Measurements from ENCODE around the gene RFK. TPM values are rescaled to one million over a fixed set of nuclear protein-coding genes. Genes with fewer than 3 reads are reported as not detected.

RFK gene
- total and polyA plus RNA-seq, 4 donors: 13.2 to 23.0 (median 16.9) TPM

GRCh38 chr9:76377791-76378190 lies 16.4 kb downstream of the RFK start:
- no peak overlapping the region for H3K4me3 ChIP-seq (ENCODE audit: low read depth in 1 of 3, low read length in 3 of 3)
- H3K36me3 ChIP-seq (ENCODE audit: control insufficient read depth in 4 of 4, insufficient read depth in 3 of 4, low read depth in 1 of 4, low read length in 3 of 4): peaks cover 0 to 2% (median 0%) of the 10 kb centered on the region in 4 donors
- TF ChIP-seq FOXA1 (IDR thresholded peaks at IDR 0.05) (no peak), NR2F2 (IDR thresholded peaks at IDR 0.05) (no peak)
- TF ChIP-seq, protein P1, sequence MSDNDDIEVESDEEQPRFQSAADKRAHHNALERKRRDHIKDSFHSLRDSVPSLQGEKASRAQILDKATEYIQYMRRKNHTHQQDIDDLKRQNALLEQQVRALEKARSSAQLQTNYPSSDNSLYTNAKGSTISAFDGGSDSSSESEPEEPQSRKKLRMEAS (IDR thresholded peaks at IDR 0.05): no peak
- H3K4me1 ChIP-seq (ENCODE audit: control insufficient read depth in 4 of 4, insufficient read depth in 4 of 4, low read length in 3 of 4): peaks cover 0 to 27% (median 25%) of the 10 kb centered on the region in 4 donors
- DNase-seq (ENCODE audit: low spot score): no peak
- no peaks in the 10 kb centered on the region for H3K27me3 ChIP-seq (ENCODE audit: control insufficient read depth in 4 of 4, insufficient read depth in 4 of 4, low read length in 3 of 4)
- H3K9ac ChIP-seq (ENCODE audit: low read depth in 1 of 2, low read length in 2 of 2): no peak overlapping the region
- H3K9me3 ChIP-seq (ENCODE audit: control insufficient read depth in 4 of 4, low read length in 3 of 4): no peaks in the 10 kb centered on the region
- H3K27ac ChIP-seq (ENCODE audit: low read depth in 1 of 2, low read length in 2 of 2): no peak overlapping the region

DNA sequence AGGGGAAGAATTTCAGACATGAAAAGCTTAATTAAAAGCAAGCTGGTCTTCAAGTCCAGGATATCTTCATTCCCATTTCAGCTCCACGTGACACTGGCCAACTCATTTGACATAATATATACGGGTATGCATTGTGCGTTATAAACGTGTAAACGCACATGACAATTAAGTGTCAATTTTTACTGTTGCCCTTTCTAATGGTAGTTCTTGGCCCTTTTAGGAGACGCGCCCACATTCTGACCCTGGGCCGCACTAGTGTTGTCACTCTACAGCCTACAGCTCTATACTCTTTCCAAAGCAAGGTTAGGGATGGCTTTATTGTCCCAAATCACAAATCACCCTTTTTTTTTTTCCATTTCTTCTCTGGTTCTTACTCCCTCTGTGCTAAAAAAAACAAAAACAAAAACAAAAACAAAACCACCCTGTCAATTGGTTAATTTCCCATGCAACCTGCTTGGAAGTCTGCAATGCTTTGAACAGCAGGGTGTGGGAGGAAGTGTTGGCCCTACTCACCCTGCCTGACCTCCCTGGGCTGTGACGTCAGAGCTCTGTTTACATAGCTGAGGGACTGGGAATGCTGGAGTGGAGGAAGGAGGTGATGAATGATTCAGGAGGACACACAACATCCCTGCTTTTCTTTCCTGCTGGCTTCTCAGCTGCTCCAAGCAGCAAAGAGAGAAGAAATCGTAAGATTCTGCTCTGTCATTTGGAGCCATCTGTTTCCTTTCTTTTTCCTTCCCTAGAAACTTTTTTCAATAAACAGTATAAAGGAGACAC lies 19.3 kb downstream of the RFK start:
- Histone ChIP-seq H3K9ac (ENCODE audit: low read depth in 1 of 2, low read length in 2 of 2) (no peak overlapping the region), H3K27me3 (ENCODE audit: control insufficient read depth in 4 of 4, insufficient read depth in 4 of 4, low read length in 3 of 4) (no peaks in the 10 kb centered on the region), H3K4me1 (ENCODE audit: control insufficient read depth in 4 of 4, insufficient read depth in 4 of 4, low read length in 3 of 4) (peaks cover 0 to 45% (median 42%) of the 10 kb centered on the region in 4 donors), H3K9me3 (ENCODE audit: control insufficient read depth in 4 of 4, low read length in 3 of 4) (no peaks in the 10 kb centered on the region), H3K27ac (ENCODE audit: low read depth in 1 of 2, low read length in 2 of 2) (peak overlapping the region in 1 of 2 donors; percentile 20), H3K4me3 (ENCODE audit: low read depth in 1 of 3, low read length in 3 of 3) (no peak overlapping the region), H3K36me3 (ENCODE audit: control insufficient read depth in 4 of 4, insufficient read depth in 3 of 4, low read depth in 1 of 4, low read length in 3 of 4) (no peaks in the 10 kb centered on the region)
- DNase-seq (ENCODE audit: low spot score): peak; percentile 51
- WGBS: 77% methylated on average over 10 of the region's 10 CpGs
- peak; percentile 91 for TF ChIP-seq FOXA1 (IDR thresholded peaks at IDR 0.05)
- TF ChIP-seq RXRA (IDR thresholded peaks at IDR 0.05): peak; percentile 89 to 93
- TF ChIP-seq, protein P1 (IDR thresholded peaks at IDR 0.05): peak; percentile 34
- TF ChIP-seq HNF4A (conservative IDR thresholded peaks at IDR 0.05): peak; percentile 61 to 64
- peak; percentile 82 for TF ChIP-seq NR2F2 (IDR thresholded peaks at IDR 0.05)
- TF ChIP-seq, protein P2, sequence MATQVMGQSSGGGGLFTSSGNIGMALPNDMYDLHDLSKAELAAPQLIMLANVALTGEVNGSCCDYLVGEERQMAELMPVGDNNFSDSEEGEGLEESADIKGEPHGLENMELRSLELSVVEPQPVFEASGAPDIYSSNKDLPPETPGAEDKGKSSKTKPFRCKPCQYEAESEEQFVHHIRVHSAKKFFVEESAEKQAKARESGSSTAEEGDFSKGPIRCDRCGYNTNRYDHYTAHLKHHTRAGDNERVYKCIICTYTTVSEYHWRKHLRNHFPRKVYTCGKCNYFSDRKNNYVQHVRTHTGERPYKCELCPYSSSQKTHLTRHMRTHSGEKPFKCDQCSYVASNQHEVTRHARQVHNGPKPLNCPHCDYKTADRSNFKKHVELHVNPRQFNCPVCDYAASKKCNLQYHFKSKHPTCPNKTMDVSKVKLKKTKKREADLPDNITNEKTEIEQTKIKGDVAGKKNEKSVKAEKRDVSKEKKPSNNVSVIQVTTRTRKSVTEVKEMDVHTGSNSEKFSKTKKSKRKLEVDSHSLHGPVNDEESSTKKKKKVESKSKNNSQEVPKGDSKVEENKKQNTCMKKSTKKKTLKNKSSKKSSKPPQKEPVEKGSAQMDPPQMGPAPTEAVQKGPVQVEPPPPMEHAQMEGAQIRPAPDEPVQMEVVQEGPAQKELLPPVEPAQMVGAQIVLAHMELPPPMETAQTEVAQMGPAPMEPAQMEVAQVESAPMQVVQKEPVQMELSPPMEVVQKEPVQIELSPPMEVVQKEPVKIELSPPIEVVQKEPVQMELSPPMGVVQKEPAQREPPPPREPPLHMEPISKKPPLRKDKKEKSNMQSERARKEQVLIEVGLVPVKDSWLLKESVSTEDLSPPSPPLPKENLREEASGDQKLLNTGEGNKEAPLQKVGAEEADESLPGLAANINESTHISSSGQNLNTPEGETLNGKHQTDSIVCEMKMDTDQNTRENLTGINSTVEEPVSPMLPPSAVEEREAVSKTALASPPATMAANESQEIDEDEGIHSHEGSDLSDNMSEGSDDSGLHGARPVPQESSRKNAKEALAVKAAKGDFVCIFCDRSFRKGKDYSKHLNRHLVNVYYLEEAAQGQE (IDR thresholded peaks at IDR 0.05): peak; percentile 13
- TF ChIP-seq EGR1 (IDR thresholded peaks at IDR 0.05; ENCODE audit: low read depth in 2 of 2): no peak
- no peak for TF ChIP-seq CTCF (IDR thresholded peaks at IDR 0.05; ENCODE audit: low read depth, low read length, missing input control)
- TF ChIP-seq JUND (IDR thresholded peaks at IDR 0.05): peak; percentile 61 to 62
- peak; percentile 93 for TF ChIP-seq FOXA2 (IDR thresholded peaks at IDR 0.05)
- TF ChIP-seq RAD21 (IDR thresholded peaks at IDR 0.05): peak in 1 of 2 donors; percentile 31
- no peak for TF ChIP-seq ZBTB33 (IDR thresholded peaks at IDR 0.05)
- peak; percentile 75 for TF ChIP-seq SP1 (IDR thresholded peaks at IDR 0.05)
